K562 (cell line): ENCODE measurements around the gene EBF4. TPM values are rescaled to one million over a fixed set of nuclear protein-coding genes. Genes with fewer than 3 reads are reported as not detected.

Experiments
- ATAC-seq: fragments of 200-7000 bp; cut with Tn5 transposase; 3 replicates; pipeline ENCODE4 v1.9.1; 2020; ENCODE audit warnings: moderate library complexity
- BruUV-seq: library from RNA; stranded (reverse); fragments of 400-500 nt; replicated peaks from 2 replicates; lab custom pipeline; 2021; lab: Mats Ljungman, UMichigan
- CTCF ChIA-PET: fragments of 300-600 bp; formaldehyde crosslinking; extraction: SDS; loops from one replicate; lab custom pipeline; 2021; ENCODE audit warnings: low intra/inter-chr PET ratio; lab: Yijun Ruan, JAX
- POLR2A ChIA-PET: fragments of 300-600, 350-650 bp; sonication (Branson Sonifier 250); formaldehyde crosslinking; extraction: SDS; loops from one replicate; lab custom pipeline; 2021; ENCODE audit warnings: antibody characterized with exemption, inconsistent platforms; lab: Yijun Ruan, JAX
- DNase-seq, 4 experiments: peaks; one replicate each; pipeline versions ENCODE4 v3.0.0 to v3.0.0-alpha.2; 2011 to 2018; ENCODE audit warnings: low spot score in 3 of 4, mixed read lengths in 3 of 4; ENCODE audit errors: extremely low read depth in 1 of 4
- FAIRE-seq: peaks from 2 replicates; lab custom pipeline; 2011; peaks lifted over from hg19 to GRCh38; lab: Jason Lieb, UNC
- H2AFZ ChIP-seq: 2 replicates; pipeline ENCODE4 v1.6.0; 2011; ENCODE audit warnings: low read depth, low read length, control low read depth, inconsistent platforms
- H3K27ac ChIP-seq: fragments of 200-600 bp; 3 replicates; pipeline ENCODE4 v1.8.0; 2011; ENCODE audit warnings: low read depth, mild to moderate bottlenecking, control low read depth, inconsistent platforms, low read length, moderate library complexity, mixed read lengths; ENCODE audit errors: extremely low read depth
- H3K27me3 ChIP-seq, 2 experiments: fragments of 300-600 bp in 1 of 2; 2 replicates in 1 of 2; 3 replicates in 1 of 2; pipeline versions ENCODE4 v1.6.0 to v1.8.0; 2011; ENCODE audit warnings: inconsistent platforms in 2 of 2, low read length in 2 of 2, mild to moderate bottlenecking in 1 of 2, mixed read lengths in 1 of 2, moderate library complexity in 1 of 2; ENCODE audit not compliant: control insufficient read depth in 2 of 2, insufficient read depth in 2 of 2
- H3K36me3 ChIP-seq: fragments of 300-600 bp; 3 replicates; pipeline ENCODE4 v1.8.0; 2011; ENCODE audit warnings: mild to moderate bottlenecking, low read length, inconsistent platforms; ENCODE audit not compliant: control insufficient read depth, insufficient read depth
- H3K4me1 ChIP-seq, 2 experiments: fragments of 200-600 bp in 1 of 2; replicated peaks in 1 of 2; 2 replicates in 1 of 2; 3 replicates in 1 of 2; pipeline versions ENCODE4 v1.5.1 to v1.8.0; 2011; ENCODE audit warnings: inconsistent platforms in 2 of 2, low read length in 2 of 2, mild to moderate bottlenecking in 1 of 2, mixed read lengths in 1 of 2, moderate library complexity in 1 of 2; ENCODE audit not compliant: control insufficient read depth in 2 of 2, insufficient read depth in 2 of 2
- H3K4me2 ChIP-seq: 2 replicates; pipeline ENCODE4 v1.6.1; 2011; ENCODE audit warnings: low read length, control low read depth, inconsistent platforms, mixed read lengths; ENCODE audit not compliant: insufficient read depth
- H3K4me3 ChIP-seq: fragments of 200-600 bp; sonication (generic), shearing (Covaris generic); 2 replicates; pipeline ENCODE4 v1.5.1; 2016; ENCODE audit warnings: control low read depth, inconsistent platforms
- H3K79me2 ChIP-seq: fragments of 200-600 bp; 3 replicates; pipeline ENCODE4 v1.8.0; 2011; ENCODE audit warnings: low read length, inconsistent platforms; ENCODE audit not compliant: control insufficient read depth, insufficient read depth
- H3K9ac ChIP-seq, 2 experiments: 2 replicates each; pipeline versions ENCODE4 v1.6.0 to v1.6.1; 2011; ENCODE audit warnings: low read depth in 2 of 2, low read length in 2 of 2, control low read depth in 1 of 2, inconsistent platforms in 1 of 2, mild to moderate bottlenecking in 1 of 2, mixed read lengths in 1 of 2; ENCODE audit not compliant: insufficient read depth in 1 of 2
- H3K9me1 ChIP-seq: one replicate; pipeline ENCODE4 v1.6.0; 2011; ENCODE audit warnings: inconsistent platforms, mild to moderate bottlenecking, low read length, moderate library complexity; ENCODE audit not compliant: control insufficient read depth, insufficient read depth
- H3K9me3 ChIP-seq: replicated peaks from 2 replicates; pipeline ENCODE4 v1.5.1; 2011; ENCODE audit warnings: low read depth, low read length, inconsistent platforms; ENCODE audit not compliant: control insufficient read depth, insufficient read depth
- H4K20me1 ChIP-seq: replicated peaks from 2 replicates; pipeline ENCODE4 v1.6.1; 2011; ENCODE audit warnings: low read length, inconsistent platforms, mixed read lengths; ENCODE audit not compliant: control insufficient read depth, insufficient read depth
- CBX5 ChIP-seq: IDR thresholded peaks from 2 replicates; pipeline ENCODE4 v1.6.1; 2014; ENCODE audit warnings: low read depth, borderline replicate concordance
- CXXC5 ChIP-seq: fragments of 250-450 bp; sonication (Bioruptor Pico); IDR thresholded peaks from 2 replicates; pipeline ENCODE4 v1.8.0; 2022; ENCODE audit warnings: inconsistent platforms, mild to moderate bottlenecking, moderate library complexity
- L3MBTL2 ChIP-seq: fragments of 450-650 bp; IDR thresholded peaks from 2 replicates; pipeline ENCODE4 v1.6.1; 2016; ENCODE audit warnings: mild to moderate bottlenecking, moderate library complexity
- PTTG1 ChIP-seq: fragments of 450-650 bp; IDR thresholded peaks from 2 replicates; pipeline ENCODE4 v1.6.1; 2016; ENCODE audit warnings: low read depth, mild to moderate bottlenecking, missing genetic modification characterization, missing compliant biosample characterization
- RBFOX2 ChIP-seq: fragments of 200-400 bp; formaldehyde crosslinking; IDR thresholded peaks from 2 replicates; pipeline ENCODE4 v1.6.1; 2017; ENCODE audit warnings: low read depth, mild to moderate bottlenecking, low read length, moderate library complexity
- SIX5 ChIP-seq, 2 experiments: IDR thresholded peaks; 2 replicates each; pipeline ENCODE4 v1.6.1; 2011; ENCODE audit warnings: low read length in 2 of 2, borderline replicate concordance in 1 of 2, low read depth in 1 of 2, mild to moderate bottlenecking in 1 of 2, moderate library complexity in 1 of 2; ENCODE audit not compliant: insufficient read depth in 1 of 2
- TCF3 ChIP-seq: sonication (generic); formaldehyde crosslinking; IDR thresholded peaks from 2 replicates; pipeline ENCODE4 v1.4.0; 2020; ENCODE audit warnings: mild to moderate bottlenecking, missing genetic modification reagents
- THRA ChIP-seq: fragments of 450-650 bp; IDR thresholded peaks from 2 replicates; pipeline ENCODE4 v1.6.1; 2017; ENCODE audit warnings: mild to moderate bottlenecking, moderate library complexity
- U2AF2 ChIP-seq: fragments of 200-400 bp; formaldehyde crosslinking; optimal IDR thresholded peaks from 2 replicates; pipeline ENCODE3; 2017; ENCODE audit warnings: low read depth, mild to moderate bottlenecking, low read length
- ZNF184 ChIP-seq: sonication (generic); formaldehyde crosslinking; IDR thresholded peaks from 2 replicates; pipeline ENCODE4 v1.5.0; 2020; ENCODE audit warnings: missing genetic modification reagents
- ZNF274 ChIP-seq: IDR thresholded peaks from 2 replicates; pipeline ENCODE4 v1.6.1; 2011; ENCODE audit warnings: low read depth, mild to moderate bottlenecking, low read length, moderate library complexity, borderline replicate concordance
- ZNF76 ChIP-seq: fragments of 250-450 bp; sonication (Bioruptor Pico); IDR thresholded peaks from 2 replicates; pipeline ENCODE4 v1.4.0; 2020; ENCODE audit warnings: mild to moderate bottlenecking, moderate library complexity, borderline replicate concordance
- WGBS: fragments of 100-300 bp; shearing (Covaris generic); methylation state at CpG from one replicate; pipeline ENCODE4 v1.1.6; 2016; ENCODE audit warnings: low coverage, mixed read lengths; ENCODE audit not compliant: insufficient coverage; ENCODE audit errors: missing lambda C conversion rate; 5-methylcytosine and 5-hydroxymethylcytosine counted together
- in situ Hi-C: fragments of 300-500 bp; cut with MboI; formaldehyde crosslinking; loops from 4 replicates; pipeline ENCODE4 v1.15.0; 2018; ENCODE audit warnings: inconsistent platforms, mixed read lengths
- intact Hi-C: fragments of 100-400 bp; cut with micrococcal nuclease; formaldehyde crosslinking; loops from 2 replicates; pipeline ENCODE4 v1.14.2; 2022
- polyA plus RNA-seq, 8 experiments: library from polyadenylated mRNA; depleted of rRNA in 4 of 8; stranded (reverse) in 5 of 8; unstranded in 3 of 8; fragments of >200 nt; fragmentation: Nextera tagmentation in 2 of 8; fragmentation: Illumina TruSeq in 1 of 8; extraction: Ambion mirVana in 2 of 8; extraction: Trizol in 1 of 8; gene quantifications; 2 replicates each; pipeline versions ENCODE4 v1.2.1 to v1.2.3, GENCODE V29; 2011 to 2014; ENCODE audit warnings: inconsistent platforms in 1 of 8, missing spikeins in 1 of 8
- total RNA-seq, 7 experiments: library from RNA; depleted of rRNA in 6 of 7; stranded (reverse); fragments of >200 nt in 6 of 7; fragmentation: Illumina TruSeq in 2 of 7; extraction: Trizol in 2 of 7; gene quantifications; 2 replicates each; pipeline versions ENCODE4 v1.2.1 to v1.2.3, GENCODE V29; 2011 to 2021; ENCODE audit warnings: low replicate concordance in 1 of 7

EBF4 gene
- total and polyA plus RNA-seq, 9 of the 15 experiments (the other 6 are each of a cell fraction or from before 2014, with no cell fraction given) = 0.09 TPM; not detected in 8

DNA sequence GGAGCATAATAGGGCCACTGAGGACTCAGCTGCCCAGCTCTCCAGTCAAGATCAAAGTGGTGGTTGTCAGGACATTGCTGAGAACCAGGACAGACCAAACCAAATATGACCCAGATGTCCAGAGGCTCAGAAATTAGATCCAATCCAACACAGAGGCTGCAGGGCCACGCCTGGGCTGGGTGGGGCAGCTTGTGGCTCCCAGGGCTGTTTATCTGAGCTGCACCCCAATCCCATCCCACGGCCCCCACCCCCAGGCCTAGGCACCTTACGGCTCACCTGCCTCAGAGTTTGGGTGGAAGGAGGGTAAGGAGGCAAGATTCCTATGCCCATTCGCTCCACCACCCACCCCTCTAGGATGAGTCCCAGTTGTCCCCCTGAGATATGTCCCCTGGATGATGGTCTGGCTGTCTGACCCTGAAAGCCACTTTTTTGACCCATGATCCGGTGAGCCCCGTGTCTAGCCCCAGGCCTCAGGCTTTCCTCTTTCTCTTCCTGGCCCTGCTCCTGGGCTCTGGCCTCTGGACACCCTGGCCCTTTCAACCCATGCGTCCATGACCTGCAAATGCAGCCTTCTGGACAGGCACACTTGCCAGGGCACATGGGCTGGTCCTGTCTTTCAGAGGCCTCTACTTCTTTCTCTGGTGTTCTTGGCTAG lies 67.8 kb downstream of the EBF4 start (continued):
- TF ChIP-seq THRA = no peak
- no peak for TF ChIP-seq ZNF76 (CRISPR knock-in tag)
- TF ChIP-seq SIX5 (IDR thresholded peaks at IDR 0.05; ENCODE audit: borderline replicate concordance in 1 of 2, insufficient read depth in 1 of 2, low read depth in 1 of 2, low read length in 2 of 2) = no peak
- TF ChIP-seq CXXC5 (CRISPR knock-in tag) = no peak
- no peak for TF ChIP-seq ZNF184 (CRISPR knock-in tag)
- no peak for TF ChIP-seq RBFOX2
- no peak for TF ChIP-seq U2AF2
- no peak for TF ChIP-seq CBX5
- no peak for TF ChIP-seq L3MBTL2
- TF ChIP-seq PTTG1 (tag) = no peak

- H3K36me3 ChIP-seq = no peaks in the 10 kb centered on the region
- no peak for DNase-seq
- peaks cover 0 to 8% of the 10 kb centered on the region in 2 experiments; a peak in 2 of 5 replicates for H3K27me3 ChIP-seq
- no peak for ATAC-seq
- H3K9me3 ChIP-seq = no peaks in the 10 kb centered on the region
- H3K79me2 ChIP-seq = no peaks in the 10 kb centered on the region
- no TSS peak for BruUV-seq
- H4K20me1 ChIP-seq = no peaks in the 10 kb centered on the region
- 47% methylated on average over 2 of the region's 2 CpGs for WGBS
- H3K27ac ChIP-seq = no peak overlapping the region
- intact Hi-C loops (no loop called here), in situ Hi-C loops (no loop called here)
- no peak overlapping the region for H3K4me3 ChIP-seq
- ChIA-PET CTCF (no interaction called here), POLR2A (interaction anchor here (0.6 kb wide), 1 partner anchor 88 kb away, joined by 3 read pairs; no protein-coding TSS in a partner anchor)
- H3K9me1 ChIP-seq = no peaks in the 10 kb centered on the region
- TF ChIP-seq ZNF274 = no peak
- TF ChIP-seq TCF3 (CRISPR knock-in tag) = peak; percentile 14; the same call in 1 of the 2 replicates
- H2AFZ ChIP-seq = no peak overlapping the region
- peaks cover 2 to 10% of the 10 kb centered on the region in 2 experiments; a peak in 4 of 5 replicates for H3K4me1 ChIP-seq
- no peak overlapping the region; a peak in 1 of 4 replicates for H3K9ac ChIP-seq
- no peak overlapping the region for H3K4me2 ChIP-seq
- no peak for FAIRE-seq
These were observed 68.3 kb downstream of the EBF4 start for GRCh38 chr20:2760952-2761305.
